GM12892 (cell line): ENCODE results near the gene DSCAML1.

Experiments
- POLR2A ChIP-seq: IDR thresholded peaks from 2 replicates; pipeline ENCODE4 v1.6.1; 2011; ENCODE audit warnings: low read depth, low read length, control low read depth
- POLR2AphosphoS5 ChIP-seq: IDR thresholded peaks from 2 replicates; pipeline ENCODE4 v1.6.1; 2011; ENCODE audit warnings: low read depth, low read length, control low read depth
- TAF1 ChIP-seq: IDR thresholded peaks from 2 replicates; pipeline ENCODE4 v1.6.1; 2011; ENCODE audit warnings: low read depth, mild to moderate bottlenecking, control low read depth, low read length, borderline replicate concordance

GRCh38 chr11:117638911-117639543 is 158.0 kb downstream of the DSCAML1 start:
- no peak for TF ChIP-seq POLR2A
- no peak for TF ChIP-seq POLR2AphosphoS5
- TF ChIP-seq TAF1: no peak
